ENCODE data around the gene ALPK1. TPM values are rescaled to one million over a fixed set of nuclear protein-coding genes. Genes with fewer than 3 reads are reported as not detected.
"Not testable (repeated sequence)": the region's sequence is repeated elsewhere in the genome, so short reads cannot be mapped to it uniquely, and the experiment has no call there.

ALPK1 gene
- total RNA-seq, 1 donor from 2014 or later = 26.9 TPM

GRCh38 chr4:112423591-112423990 lies 126.4 kb downstream of the ALPK1 start:
- Mint-ChIP-seq H3K27me3 (ENCODE audit: low read depth) (no peaks in the 10 kb centered on the region), H3K9me3 (no peaks in the 10 kb centered on the region), H3K4me1 (peaks cover 28% of the 10 kb centered on the region), H3K27ac (peak overlapping the region; percentile 60), H3K36me3 (peaks cover 19% of the 10 kb centered on the region), H3K4me3 (no peak overlapping the region)
- TF ChIP-seq CTCF (IDR thresholded peaks at IDR 0.05; ENCODE audit: unreplicated experiment) = no peak
- DNase-seq (ENCODE audit: low spot score in 2 of 2, unreplicated experiment in 2 of 2) = no peak

- Mint-ChIP-seq H3K27ac (no peak overlapping the region), H3K36me3 (peaks cover 35% of the 10 kb centered on the region), H3K4me3 (no peak overlapping the region), H3K4me1 (peaks cover 28% of the 10 kb centered on the region), H3K27me3 (ENCODE audit: low read depth) (no peaks in the 10 kb centered on the region), H3K9me3 (no peaks in the 10 kb centered on the region)
- TF ChIP-seq CTCF (IDR thresholded peaks at IDR 0.05; ENCODE audit: unreplicated experiment) = no peak
- no peak for DNase-seq (ENCODE audit: low spot score in 2 of 2, unreplicated experiment in 2 of 2)
Measured at GRCh38 chr4:112425823-112426222, 128.7 kb downstream of the ALPK1 start.

GRCh38 chr4:112426416-112426815 lies 129.2 kb downstream of the ALPK1 start:
- H3K27me3 Mint-ChIP-seq (ENCODE audit: low read depth) = no peaks in the 10 kb centered on the region
- DNase-seq (ENCODE audit: low spot score in 2 of 2, unreplicated experiment in 2 of 2) = no peak
- no peak overlapping the region for H3K27ac Mint-ChIP-seq
- peaks cover 40% of the 10 kb centered on the region for H3K36me3 Mint-ChIP-seq
- no peak for TF ChIP-seq CTCF (IDR thresholded peaks at IDR 0.05; ENCODE audit: unreplicated experiment)
- H3K4me1 Mint-ChIP-seq = peaks cover 28% of the 10 kb centered on the region
- no peak overlapping the region for H3K4me3 Mint-ChIP-seq
- H3K9me3 Mint-ChIP-seq = no peaks in the 10 kb centered on the region

- no peak for DNase-seq (ENCODE audit: low spot score in 2 of 2, unreplicated experiment in 2 of 2)
- H3K27ac Mint-ChIP-seq = no peak overlapping the region
- no peak for TF ChIP-seq CTCF (IDR thresholded peaks at IDR 0.05; ENCODE audit: unreplicated experiment)
Measured at GRCh38 chr4:112431158-112431557, 134.0 kb downstream of the ALPK1 start.

GRCh38 chr4:112436987-112437386 lies 139.8 kb downstream of the ALPK1 start:
- no peak for TF ChIP-seq CTCF (IDR thresholded peaks at IDR 0.05; ENCODE audit: unreplicated experiment)
- Mint-ChIP-seq H3K27ac (no peak overlapping the region), H3K27me3 (ENCODE audit: low read depth) (peaks cover 6% of the 10 kb centered on the region), H3K9me3 (peaks cover 15% of the 10 kb centered on the region), H3K36me3 (peaks cover 48% of the 10 kb centered on the region), H3K4me1 (no peaks in the 10 kb centered on the region), H3K4me3 (no peak overlapping the region)
- no peak for DNase-seq (ENCODE audit: low spot score in 2 of 2, unreplicated experiment in 2 of 2)

More at GRCh38 chr4:112431158-112431557, 134.0 kb downstream of the ALPK1 start:
- no peak overlapping the region for H3K4me3 Mint-ChIP-seq
- peaks cover under 1% of the 10 kb centered on the region for H3K9me3 Mint-ChIP-seq
- peaks cover 47% of the 10 kb centered on the region for H3K36me3 Mint-ChIP-seq
- peaks cover 6% of the 10 kb centered on the region for H3K27me3 Mint-ChIP-seq (ENCODE audit: low read depth)
- no peaks in the 10 kb centered on the region for H3K4me1 Mint-ChIP-seq

- not testable (repeated sequence) for H3K27ac Mint-ChIP-seq; H3K27me3 Mint-ChIP-seq (ENCODE audit: low read depth); DNase-seq (ENCODE audit: low spot score in 2 of 2, unreplicated experiment in 2 of 2); H3K4me1 Mint-ChIP-seq; H3K4me3 Mint-ChIP-seq
- H3K36me3 Mint-ChIP-seq = peaks cover 66% of the 10 kb centered on the region
- peaks cover 40% of the 10 kb centered on the region for H3K9me3 Mint-ChIP-seq
Measured at GRCh38 chr4:112442226-112442625, 145.1 kb downstream of the ALPK1 start.
